ENCODE results near the gene RBPJ.

Gene RBPJ

GRCh38 chr4:26484032-26484515 lies 163.3 kb downstream of the RBPJ start:
- no peak overlapping the region for H3K4me3 ChIP-seq (ENCODE audit: control insufficient read depth, low read depth, low read length)
- peak; percentile 95 for DNase-seq (ENCODE audit: low read depth)
- no peak for TF ChIP-seq CTCF (IDR thresholded peaks at IDR 0.05; ENCODE audit: control insufficient read depth, insufficient read depth, low read depth, low read length, missing control alignments)

GRCh38 chr4:26484516-26484915 lies 163.7 kb downstream of the RBPJ start:
- no peak overlapping the region for H3K4me3 ChIP-seq (ENCODE audit: control insufficient read depth, low read depth, low read length)
- TF ChIP-seq CTCF (IDR thresholded peaks at IDR 0.05; ENCODE audit: control insufficient read depth, insufficient read depth, low read depth, low read length, missing control alignments): no peak
- peak; percentile 28 for DNase-seq (ENCODE audit: low read depth)
